HEK293T (cell line): ENCODE results near the gene POU3F1.

ENCODE experiments used
- ELF4 ChIP-seq: fragments of 450-650 bp; IDR thresholded peaks from 2 replicates; pipeline ENCODE4 v1.6.1; 2017; ENCODE audit warnings: antibody characterized with exemption
- FOXK2 ChIP-seq: fragments of 450-650 bp; IDR thresholded peaks from 2 replicates; pipeline ENCODE4 v1.6.1; 2016; ENCODE audit warnings: mild to moderate bottlenecking
- SP1 ChIP-seq: fragments of 450-650 bp; IDR thresholded peaks from 2 replicates; pipeline ENCODE4 v1.6.1; 2017

- TF ChIP-seq FOXK2 (no peak), SP1 (no peak), ELF4 (no peak)
Measured at GRCh38 chr1:38018864-38019343, 27.7 kb downstream of the POU3F1 start.
